Measurements from ENCODE around the gene PLB1. TPM values are rescaled to one million over a fixed set of nuclear protein-coding genes. Genes with fewer than 3 reads are reported as not detected.

PLB1 gene
- polyA plus RNA-seq, 1 experiment: 1.4 TPM

DNA sequence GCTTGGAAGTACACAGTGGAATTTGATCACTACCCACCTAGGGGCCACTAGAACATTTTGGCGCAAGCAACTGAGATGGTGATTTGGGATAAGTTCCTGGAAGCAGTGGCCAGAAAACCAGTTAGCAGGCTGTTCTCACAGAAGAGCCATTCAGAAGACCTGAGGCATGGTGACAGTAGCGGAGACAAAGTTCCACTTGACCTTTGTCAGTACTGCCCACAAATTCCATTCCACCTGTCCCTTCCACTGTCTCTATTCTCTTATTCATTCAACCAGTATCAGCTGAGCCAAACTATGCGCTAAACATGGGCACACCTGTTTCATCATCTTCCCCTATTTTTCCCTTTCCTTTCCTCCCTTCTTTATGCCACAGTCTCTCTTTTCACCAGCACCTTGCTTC is 196.6 kb downstream of the PLB1 start:
- CTCF ChIA-PET: interaction anchor here (1.0 kb wide), 1 partner anchor 98 kb away, joined by 4 read pairs; no protein-coding TSS in a partner anchor
- H3K4me3 ChIP-seq (ENCODE audit: low read depth, low read length): no peak overlapping the region
- H3K9me3 ChIP-seq (ENCODE audit: control insufficient read depth, insufficient read depth, low read length): no peaks in the 10 kb centered on the region
- DNase-seq (ENCODE audit: low read depth, low spot score): no peak
- no peaks in the 10 kb centered on the region for H3K27me3 ChIP-seq (ENCODE audit: control insufficient read depth, insufficient read depth, low read length)
- POLR2A ChIA-PET: no interaction called here
- H3K27ac ChIP-seq (ENCODE audit: low read depth, low read length): peak overlapping the region; percentile 52
- TF ChIP-seq CTCF (IDR thresholded peaks at IDR 0.05; ENCODE audit: low read depth, low read length): no peak

GRCh38 chr2:28693223-28693622 is 197.4 kb downstream of the PLB1 start:
- no peak for DNase-seq (ENCODE audit: low read depth, low spot score)
- H3K4me3 ChIP-seq (ENCODE audit: low read depth, low read length): no peak overlapping the region
- H3K9me3 ChIP-seq (ENCODE audit: control insufficient read depth, insufficient read depth, low read length): no peaks in the 10 kb centered on the region
- CTCF ChIA-PET: interaction anchor here (1.0 kb wide), 1 partner anchor 99 kb away, joined by 4 read pairs; no protein-coding TSS in a partner anchor
- POLR2A ChIA-PET: no interaction called here
- H3K27me3 ChIP-seq (ENCODE audit: control insufficient read depth, insufficient read depth, low read length): no peaks in the 10 kb centered on the region
- H3K27ac ChIP-seq (ENCODE audit: low read depth, low read length): no peak overlapping the region
- no peak for TF ChIP-seq CTCF (IDR thresholded peaks at IDR 0.05; ENCODE audit: low read depth, low read length)

Small RNA genes lying within 50 kb of the gene (small RNA-seq; reads per million reads assigned to genes)
- gene RNA5SP89 (ENCODE audit: insufficient read length, low read depth): not detected
- not detected for gene SNRPGP7 (ENCODE audit: insufficient read length, low read depth)

Other genes starting within 250 kb of the PLB1 start
- gene FOSL2, start 103.2 kb upstream of the PLB1 start, polyA plus RNA-seq (2011; rRNA removed): 45.3 and 50.3 TPM in 2 replicates